Liver (tissue), 9 donors: ENCODE data around the gene TMEM141. TPM values are rescaled to one million over a fixed set of nuclear protein-coding genes. Genes with fewer than 3 reads are reported as not detected.
"Not testable (repeated sequence)": the region's sequence is repeated elsewhere in the genome, so short reads cannot be mapped to it uniquely, and the experiment has no call there.

Experiments
- DNase-seq: peaks from one replicate; pipeline ENCODE4 v3.0.0-alpha.2; 2017; ENCODE audit warnings: low spot score
- H3K27ac ChIP-seq, 2 donors: one replicate each; pipeline ENCODE4 v1.7.0; 2013; ENCODE audit warnings: inconsistent platforms in 2 of 2, low read length in 2 of 2, control low read depth in 1 of 2, low read depth in 1 of 2, mild to moderate bottlenecking in 1 of 2
- H3K27me3 ChIP-seq, 4 donors: one replicate each; pipeline versions ENCODE4 v1.6.1 to v1.7.0; 2013; ENCODE audit warnings: low read length in 3 of 4, inconsistent platforms in 1 of 4, mild to moderate bottlenecking in 1 of 4, moderate library complexity in 1 of 4; ENCODE audit not compliant: control insufficient read depth in 4 of 4, insufficient read depth in 4 of 4
- H3K36me3 ChIP-seq, 4 donors: one replicate each; pipeline versions ENCODE4 v1.6.1 to v1.7.0; 2013; ENCODE audit warnings: low read length in 3 of 4, mild to moderate bottlenecking in 3 of 4, low read depth in 1 of 4, moderate library complexity in 1 of 4; ENCODE audit not compliant: control insufficient read depth in 4 of 4, insufficient read depth in 3 of 4
- H3K4me1 ChIP-seq, 4 donors: one replicate each; pipeline versions ENCODE4 v1.6.1 to v1.7.0; 2013; ENCODE audit warnings: low read length in 3 of 4, mild to moderate bottlenecking in 3 of 4, moderate library complexity in 1 of 4; ENCODE audit not compliant: control insufficient read depth in 4 of 4, insufficient read depth in 4 of 4
- H3K4me3 ChIP-seq, 3 donors: one replicate each; pipeline versions ENCODE4 v1.6.1 to v1.7.0; 2013; ENCODE audit warnings: low read length in 3 of 3, control low read depth in 1 of 3, low read depth in 1 of 3, mild to moderate bottlenecking in 1 of 3
- H3K9ac ChIP-seq, 2 donors: one replicate each; pipeline ENCODE4 v1.7.0; 2013; ENCODE audit warnings: low read length in 2 of 2, mild to moderate bottlenecking in 2 of 2, moderate library complexity in 2 of 2, control low read depth in 1 of 2, low read depth in 1 of 2
- H3K9me3 ChIP-seq, 4 donors: one replicate each; pipeline versions ENCODE4 v1.6.1 to v1.7.0; 2013; ENCODE audit warnings: low read length in 3 of 4; ENCODE audit not compliant: control insufficient read depth in 4 of 4
- ATF3 ChIP-seq: IDR thresholded peaks from 2 replicates; pipeline ENCODE4 v1.6.1; 2016; ENCODE audit warnings: antibody characterized with exemption
- GABPA ChIP-seq, 2 donors: IDR thresholded peaks in 1 of 2; conservative IDR thresholded peaks in 1 of 2; 2 replicates each; pipeline ENCODE4 v1.6.1; 2016; ENCODE audit warnings: antibody characterized with exemption in 2 of 2, mild to moderate bottlenecking in 1 of 2, moderate library complexity in 1 of 2
- HNF4A ChIP-seq, 2 donors: conservative IDR thresholded peaks; 2 replicates each; pipeline ENCODE4 v1.6.1; 2016; ENCODE audit warnings: antibody characterized with exemption in 2 of 2, mild to moderate bottlenecking in 2 of 2
- HNF4G ChIP-seq: IDR thresholded peaks from 2 replicates; pipeline ENCODE4 v1.6.1; 2016; ENCODE audit warnings: antibody characterized with exemption
- JUND ChIP-seq, 2 donors: IDR thresholded peaks; 2 replicates each; pipeline ENCODE4 v1.6.1; 2016; ENCODE audit warnings: antibody characterized with exemption in 2 of 2
- NR2F2 ChIP-seq: IDR thresholded peaks from 2 replicates; pipeline ENCODE4 v1.6.1; 2016; ENCODE audit warnings: antibody characterized with exemption
- REST ChIP-seq: IDR thresholded peaks from 2 replicates; pipeline ENCODE4 v1.6.1; 2016; ENCODE audit warnings: antibody characterized with exemption, mild to moderate bottlenecking
- RXRA ChIP-seq, 2 donors: IDR thresholded peaks; 2 replicates each; pipeline ENCODE4 v1.6.1; 2017 to 2018; ENCODE audit warnings: antibody characterized with exemption in 2 of 2, mild to moderate bottlenecking in 1 of 2
- TAF1 ChIP-seq: conservative IDR thresholded peaks from 2 replicates; pipeline ENCODE4 v1.6.1; 2016; ENCODE audit warnings: antibody characterized with exemption, mild to moderate bottlenecking
- YY1 ChIP-seq: IDR thresholded peaks from 2 replicates; pipeline ENCODE4 v1.6.1; 2016; ENCODE audit warnings: antibody characterized with exemption, mild to moderate bottlenecking
- WGBS: extraction: QIAGEN DNeasy Blood & Tissue Kit; methylation state at CpG from one replicate; pipeline ENCODE4 v1.1.7; 2013; 5-methylcytosine and 5-hydroxymethylcytosine counted together
- polyA plus RNA-seq, 2 donors: library from polyadenylated mRNA; stranded (reverse) in 1 of 2; unstranded in 1 of 2; fragments of 200-250 nt in 1 of 2; fragments of >200 nt in 1 of 2; fragmentation: Nextera tagmentation in 1 of 2; extraction: Ambion mirVana in 1 of 2; gene quantifications; one replicate each; pipeline versions ENCODE4 v1.2.1 to v1.2.3, GENCODE V29; 2013 to 2015
- total RNA-seq, 2 donors: library from RNA; depleted of rRNA; stranded (reverse); fragments of >200 nt; gene quantifications; one replicate each; pipeline ENCODE4 v1.2.3, GENCODE V29; 2014
- TF ChIP-seq, protein P1 (sequence below): IDR thresholded peaks from 2 replicates; pipeline ENCODE4 v1.6.1; 2016; ENCODE audit warnings: antibody characterized with exemption
- donor health status: healthy.
- donor health status: healthy.
- donor health status: healthy.
- donor health status: healthy.
- donor health status: healthy.

TMEM141 gene
- total and polyA plus RNA-seq, 4 donors, result 32.2 to 74.7 (median 66.2) TPM

DNA sequence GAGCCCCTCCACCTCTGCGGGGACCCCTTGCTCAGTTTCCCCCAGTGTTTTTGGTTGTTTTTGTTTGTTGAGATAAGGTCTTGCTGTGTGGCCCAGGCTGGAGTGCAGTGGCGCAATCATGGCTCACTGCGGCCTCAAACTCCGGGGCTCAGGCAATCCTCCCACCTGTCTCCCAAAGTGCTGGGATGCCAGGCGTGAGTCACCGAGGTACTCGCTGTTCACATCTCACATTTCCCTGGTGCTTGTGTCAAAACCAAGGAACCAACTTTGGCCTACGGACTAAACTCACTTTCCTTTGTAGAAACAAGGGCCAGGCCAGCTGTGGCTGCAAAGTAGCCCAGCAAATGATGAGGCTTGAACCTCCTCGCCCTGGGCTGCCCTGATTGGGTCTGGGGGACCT is 41.4 kb downstream of the TMEM141 start:
- H3K4me3 ChIP-seq, result no peak overlapping the region
- no peak overlapping the region for H3K9ac ChIP-seq
- no peaks in the 10 kb centered on the region for H3K9me3 ChIP-seq
- no peaks in the 10 kb centered on the region for H3K27me3 ChIP-seq
- WGBS, result 93% methylated on average over 9 of the region's 9 CpGs
- peaks cover 12 to 42% (median 20%) of the 10 kb centered on the region in 4 donors for H3K36me3 ChIP-seq
- no peak for TF ChIP-seq ATF3
- no peak for TF ChIP-seq RXRA (IDR thresholded peaks at IDR 0.05)
- no peak for TF ChIP-seq HNF4G
- TF ChIP-seq GABPA (IDR thresholded peaks at IDR 0.05 in 1 of 2, conservative IDR thresholded peaks at IDR 0.05 in 1 of 2), result no peak
- no peak for TF ChIP-seq JUND (IDR thresholded peaks at IDR 0.05)
- TF ChIP-seq TAF1, result no peak
- TF ChIP-seq, protein P1, sequence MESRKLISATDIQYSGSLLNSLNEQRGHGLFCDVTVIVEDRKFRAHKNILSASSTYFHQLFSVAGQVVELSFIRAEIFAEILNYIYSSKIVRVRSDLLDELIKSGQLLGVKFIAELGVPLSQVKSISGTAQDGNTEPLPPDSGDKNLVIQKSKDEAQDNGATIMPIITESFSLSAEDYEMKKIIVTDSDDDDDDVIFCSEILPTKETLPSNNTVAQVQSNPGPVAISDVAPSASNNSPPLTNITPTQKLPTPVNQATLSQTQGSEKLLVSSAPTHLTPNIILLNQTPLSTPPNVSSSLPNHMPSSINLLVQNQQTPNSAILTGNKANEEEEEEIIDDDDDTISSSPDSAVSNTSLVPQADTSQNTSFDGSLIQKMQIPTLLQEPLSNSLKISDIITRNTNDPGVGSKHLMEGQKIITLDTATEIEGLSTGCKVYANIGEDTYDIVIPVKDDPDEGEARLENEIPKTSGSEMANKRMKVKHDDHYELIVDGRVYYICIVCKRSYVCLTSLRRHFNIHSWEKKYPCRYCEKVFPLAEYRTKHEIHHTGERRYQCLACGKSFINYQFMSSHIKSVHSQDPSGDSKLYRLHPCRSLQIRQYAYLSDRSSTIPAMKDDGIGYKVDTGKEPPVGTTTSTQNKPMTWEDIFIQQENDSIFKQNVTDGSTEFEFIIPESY, result no peak
- TF ChIP-seq YY1, result no peak
- TF ChIP-seq HNF4A (conservative IDR thresholded peaks at IDR 0.05), result no peak
- TF ChIP-seq NR2F2, result no peak
- TF ChIP-seq REST, result no peak
- no peaks in the 10 kb centered on the region for H3K4me1 ChIP-seq
- DNase-seq, result no peak
- no peak overlapping the region for H3K27ac ChIP-seq

- peaks cover 12 to 39% (median 20%) of the 10 kb centered on the region in 4 donors for H3K36me3 ChIP-seq
- H3K4me1 ChIP-seq, H3K4me3 ChIP-seq, H3K9ac ChIP-seq, H3K27ac ChIP-seq, DNase-seq, H3K27me3 ChIP-seq, H3K9me3 ChIP-seq: not testable (repeated sequence)
- 92% methylated on average over 16 of the region's 16 CpGs for WGBS
These were observed 42.4 kb downstream of the TMEM141 start for GRCh38 chr9:136833381-136834048.
